Ovary (tissue), 10 donors: ENCODE measurements around the gene RGS13. TPM values are rescaled to one million over a fixed set of nuclear protein-coding genes. Genes with fewer than 3 reads are reported as not detected.

ENCODE experiments used
- DNase-seq, 5 donors: peaks; one replicate each; pipeline ENCODE4 v3.0.0-alpha.2; 2019 to 2020
- H3K27ac ChIP-seq, 2 donors: fragments of 200-600 bp; one replicate each; pipeline versions ENCODE4 v1.5.1 to v1.8.0; 2019 to 2022
- H3K27me3 ChIP-seq: fragments of 200-600 bp; one replicate; pipeline ENCODE4 v1.8.0; 2022
- H3K36me3 ChIP-seq: fragments of 200-600 bp; sonication (generic); one replicate; pipeline ENCODE4 v1.5.1; 2019
- H3K4me1 ChIP-seq: one replicate; pipeline ENCODE4 v1.8.1; 2013; ENCODE audit warnings: mild to moderate bottlenecking, moderate library complexity; ENCODE audit not compliant: insufficient read depth
- H3K4me3 ChIP-seq: fragments of 200-600 bp; sonication (generic); one replicate; pipeline ENCODE4 v1.5.1; 2017
- H3K9me3 ChIP-seq, 2 donors: fragments of 200-600 bp in 1 of 2; sonication (generic) in 1 of 2; one replicate each; pipeline versions ENCODE4 v1.5.1 to v1.8.1; 2013 to 2019; ENCODE audit warnings: mild to moderate bottlenecking in 1 of 2, moderate library complexity in 1 of 2
- CTCF ChIP-seq, 3 donors: fragments of 450-650 bp in 2 of 3; fragments of 200-600 bp in 1 of 3; IDR thresholded peaks; one replicate each; pipeline versions ENCODE4 v1.5.1 to v1.8.0; 2016 to 2022; ENCODE audit warnings: antibody characterized with exemption in 3 of 3, mild to moderate bottlenecking in 1 of 3
- EP300 ChIP-seq: sonication (generic); formaldehyde crosslinking; IDR thresholded peaks from one replicate; pipeline ENCODE4 v1.6.1; 2017; ENCODE audit warnings: antibody characterized with exemption
- POLR2A ChIP-seq: fragments of 450-650 bp; IDR thresholded peaks from one replicate; pipeline ENCODE4 v1.6.1; 2017; ENCODE audit warnings: antibody characterized with exemption, mild to moderate bottlenecking, moderate library complexity
- WGBS, 3 donors: extraction: QIAGEN DNeasy Blood & Tissue Kit in 1 of 3; methylation state at CpG; one replicate each; pipeline versions ENCODE4 v1.1.5 to v1.1.7; 2013 to 2017; 5-methylcytosine and 5-hydroxymethylcytosine counted together
- intact Hi-C, 4 donors: fragments of 100-400 bp; cut with DNase I; formaldehyde crosslinking; loops; one replicate each; pipeline versions ENCODE4 v1.11.0 to v1.15.1; 2022 to 2023
- long read RNA-seq, 3 donors: library from polyadenylated mRNA in 2 of 3; unstranded in 2 of 3; transcript quantifications; one replicate each; pipeline ENCODE4 v2.0.0 and lab custom pipeline, GENCODE V29; 2021 to 2026
- polyA plus RNA-seq, 2 donors: library from polyadenylated mRNA; stranded (reverse); fragments of 200-250 nt in 1 of 2; fragments of 350-450 nt in 1 of 2; fragmentation: Illumina TruSeq in 1 of 2; extraction: RNeasy Lipid Tissue Mini Kit (QIAGEN cat#74804) in 1 of 2; gene quantifications; one replicate each; pipeline ENCODE4 v1.2.3, GENCODE V29; 2013 to 2014
- total RNA-seq, 7 donors: library from RNA; depleted of rRNA in 2 of 7; stranded (reverse); fragments of >200 nt in 2 of 7; fragmentation: NEBNext Ultra II Directional in 3 of 7; extraction: Animal tissue kit (Norgen Biotek cat#: 25700) in 3 of 7; gene quantifications; one replicate each; pipeline versions ENCODE4 v1.1.0 to v1.2.4, GENCODE V29; 2016 to 2023
- donor health status: DM: no; HTN: no; CAD: no; lungs with moderate emphysema.
- donor health status: DM: no; HTN: no; CAD: no.
- donor health status: Bipolar disorder and iron deficiency.
- donor health status: DM: yes; HTN: yes; CAD: no.
- donor health status: DM: no; HTN: no; CAD: no.
- donor health status: DM: yes; HTN: yes; CAD: no.

Gene RGS13
- total RNA-seq (under 1 TPM in 2 of 7 donors, not detected in 5; 0.12 to 0.17 TPM), polyA plus RNA-seq (under 1 TPM; 0.29 to 0.78 TPM)
- long read RNA-seq, donor 1 = 0 reads
- long read RNA-seq, donor 2 = 0 reads
- long read RNA-seq, donor 3, partial matches to known transcripts = 0 of 1 reads
- long read RNA-seq, donor 3, other reads (novel, unspliced or antisense) = 0 of 1 reads

DNA sequence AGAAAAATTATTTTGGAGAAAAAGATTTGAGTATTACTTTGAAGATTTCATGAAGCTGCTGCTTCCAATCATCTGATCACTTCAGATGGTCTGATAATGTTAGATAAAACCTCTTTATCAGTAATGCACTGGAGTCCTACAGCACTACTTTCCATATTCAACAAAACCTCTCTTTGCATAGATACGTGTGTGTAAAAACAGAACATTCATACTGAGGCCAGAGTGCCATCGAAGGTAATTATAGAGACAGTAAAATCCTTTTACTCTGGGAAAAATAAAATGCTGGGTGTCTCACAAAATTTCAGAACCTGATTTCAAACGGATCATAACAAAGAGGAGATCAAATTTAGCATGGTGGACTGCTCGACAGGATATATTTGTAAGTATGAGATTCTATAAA lies at the start of gene RGS13:
Gene RGS13 (plus strand): TSS at position 209 of the 400 bp plus-strand sequence. CDS start 8,188 bp downstream, outside the sequence.
- H3K36me3 ChIP-seq = no peaks in the 10 kb centered on the region
- DNase-seq = no peak
- 81 to 89% (median 82%) methylated on average over 4 of the region's 4 CpGs for WGBS, 3 donors
- H3K4me1 ChIP-seq = peaks cover 2% of the 10 kb centered on the region
- TF ChIP-seq EP300 = no peak
- TF ChIP-seq POLR2A = no peak
- TF ChIP-seq CTCF (IDR thresholded peaks at IDR 0.05) = no peak
- H3K9me3 ChIP-seq = no peaks in the 10 kb centered on the region
- H3K27me3 ChIP-seq = no peaks in the 10 kb centered on the region
- H3K4me3 ChIP-seq = no peak within 1 kb of the TSS
- H3K27ac ChIP-seq = no peak within 1 kb of the TSS
- intact Hi-C loops = no loop called here

- no peak for DNase-seq
- intact Hi-C loops = no loop called here
- Histone ChIP-seq H3K27ac (no peak overlapping the region), H3K9me3 (no peaks in the 10 kb centered on the region), H3K36me3 (no peaks in the 10 kb centered on the region), H3K27me3 (no peaks in the 10 kb centered on the region), H3K4me3 (no peak overlapping the region), H3K4me1 (no peaks in the 10 kb centered on the region)
- TF ChIP-seq CTCF (IDR thresholded peaks at IDR 0.05) (no peak), EP300 (no peak), POLR2A (no peak)
- 78 to 91% (median 91%) methylated on average over 5 of the region's 5 CpGs for WGBS, 3 donors
Measured at GRCh38 chr1:192587386-192588266, 48.3 kb upstream of the RGS13 start.

DNA sequence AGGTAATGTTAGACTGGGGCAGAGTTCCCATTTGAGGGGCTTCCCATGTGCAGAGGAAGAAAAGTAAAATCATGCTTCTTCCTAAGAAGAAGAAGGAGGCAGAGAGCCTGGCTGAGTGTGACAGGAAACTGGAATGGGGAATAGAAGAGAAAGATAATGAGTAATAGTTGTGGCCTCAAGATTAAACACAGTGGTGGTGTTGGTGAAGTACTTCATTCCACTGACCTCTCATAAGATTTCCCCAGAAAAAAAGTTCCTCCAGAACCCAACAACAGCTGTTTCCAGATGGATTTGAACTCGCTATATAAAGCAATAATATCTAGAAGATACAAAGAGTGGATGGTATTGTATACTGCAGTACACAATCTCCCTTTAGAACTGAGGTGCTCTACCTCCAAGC lies 47.4 kb upstream of the RGS13 start:
- Histone ChIP-seq H3K4me1 (no peaks in the 10 kb centered on the region), H3K27me3 (no peaks in the 10 kb centered on the region), H3K4me3 (no peak overlapping the region), H3K27ac (no peak overlapping the region), H3K36me3 (no peaks in the 10 kb centered on the region), H3K9me3 (no peaks in the 10 kb centered on the region)
- intact Hi-C loops = no loop called here
- 51 to 67% (median 59%) methylated on average over 1 of the region's 1 CpG for WGBS, 3 donors
- no peak for TF ChIP-seq POLR2A
- TF ChIP-seq EP300 = no peak
- TF ChIP-seq CTCF (IDR thresholded peaks at IDR 0.05) = no peak
- no peak for DNase-seq

GRCh38 chr1:192589813-192590212 lies 46.1 kb upstream of the RGS13 start:
- DNase-seq = no peak
- WGBS, 3 donors = 64 to 72% (median 72%) methylated on average over 3 of the region's 3 CpGs
- Histone ChIP-seq H3K27ac (no peak overlapping the region), H3K27me3 (no peaks in the 10 kb centered on the region), H3K9me3 (no peaks in the 10 kb centered on the region), H3K4me1 (no peaks in the 10 kb centered on the region), H3K36me3 (no peaks in the 10 kb centered on the region), H3K4me3 (no peak overlapping the region)
- TF ChIP-seq POLR2A (no peak), EP300 (no peak), CTCF (IDR thresholded peaks at IDR 0.05) (no peak)
- intact Hi-C loops = no loop called here
